Measurements from ENCODE around the gene RBM28. TPM values are rescaled to one million over a fixed set of nuclear protein-coding genes. Genes with fewer than 3 reads are reported as not detected.
A peak's percentile ranks its signal among the peaks of the same experiment; 100 is the strongest.

The RBM28 gene
- total and polyA plus RNA-seq, 2 of the 8 experiments (the other 6 are each of a cell fraction or from before 2014, with no cell fraction given), result 12.8 to 65.3 TPM

GRCh38 chr7:128265906-128266300 lies 77.8 kb downstream of the RBM28 start:
- H3K9ac ChIP-seq (replicated peaks in 1 of 4; ENCODE audit: extremely low read depth in 1 of 4, low read depth in 3 of 4, low read length in 3 of 4), result no peak overlapping the region
- no peak overlapping the region for H4K5ac ChIP-seq (ENCODE audit: insufficient read length, low read depth, low read length)
- H3K79me2 ChIP-seq (ENCODE audit: control insufficient read depth in 1 of 2, insufficient read depth in 2 of 2, low read length in 2 of 2), result no peaks in the 10 kb centered on the region
- H4K20me1 ChIP-seq (replicated peaks in 1 of 2; ENCODE audit: control insufficient read depth in 1 of 2, insufficient read depth in 2 of 2, low read length in 2 of 2), result no peaks in the 10 kb centered on the region
- H2BK5ac ChIP-seq (ENCODE audit: low read depth, low read length), result no peak overlapping the region
- no peak overlapping the region; the same call in 1 of the 2 replicates for H2AK5ac ChIP-seq (ENCODE audit: low read depth, low read length)
- no peak overlapping the region for H3K27ac ChIP-seq (ENCODE audit: low read depth, low read length)
- no peak overlapping the region for H3K23ac ChIP-seq (ENCODE audit: insufficient read length)
- H4K8ac ChIP-seq (ENCODE audit: extremely low read depth, insufficient read depth, low read length), result no peak overlapping the region
- peak overlapping the region; percentile 61; the same call in 1 of the 2 replicates for H2BK20ac ChIP-seq (ENCODE audit: low read length)
- ChIA-PET POLR2A (ENCODE audit: partially characterized antibody) (interaction anchor here (1.5 to 2.6 kb wide), 2 partner anchors 11 to 22 kb away, joined by 7 to 23 read pairs; no protein-coding TSS in a partner anchor), CTCF (ENCODE audit: partially characterized antibody) (interaction anchor here (0.9 to 1.3 kb wide), 3 partner anchors 56 to 115 kb away, joined by 3 to 4 read pairs (median 3); no protein-coding TSS in a partner anchor)
- 68% methylated on average over 5 of the region's 5 CpGs; no CpG with 5 or more reads in 1 of the 2 experiments for WGBS, 2 experiments (ENCODE audit: extremely low coverage in 1 of 2, insufficient coverage in 1 of 2, insufficient read length in 1 of 2, insufficient replicate concordance in 2 of 2, low coverage in 1 of 2, low lambda C conversion rate in 2 of 2, missing lambda C conversion rate in 1 of 2)
- H3K4me1 ChIP-seq (replicated peaks in 1 of 4; ENCODE audit: control insufficient read depth in 3 of 4, insufficient read depth in 4 of 4, low read length in 3 of 4), result peaks cover 4 to 24% (median 18%) of the 10 kb centered on the region in 4 experiments
- H3K27me3 ChIP-seq (replicated peaks in 1 of 4; ENCODE audit: control insufficient read depth in 3 of 4, extremely low read depth in 1 of 4, insufficient read depth in 3 of 4, low read length in 3 of 4), result peaks cover 0 to 3% (median 1%) of the 10 kb centered on the region in 4 experiments; a peak in 2 of 7 replicates
- no peaks in the 10 kb centered on the region for H3K36me3 ChIP-seq (ENCODE audit: control insufficient read depth in 2 of 4, insufficient read depth in 4 of 4, low read length in 3 of 4)
- H4K91ac ChIP-seq (replicated peaks; ENCODE audit: insufficient read length, low read length), result peak overlapping the region; percentile 66
- peak overlapping the region; percentile 76 for H3K18ac ChIP-seq (ENCODE audit: extremely low read depth, low read length)
- peak overlapping the region; percentile 80; the same call in 1 of the 2 replicates for H2BK12ac ChIP-seq (ENCODE audit: low read depth, low read length)
- FAIRE-seq (no peak), DNase-seq (ENCODE audit: low read depth in 1 of 2, low spot score in 2 of 2) (no peak)
- H2AFZ ChIP-seq (ENCODE audit: low read length), result no peak overlapping the region
- H2BK15ac ChIP-seq (ENCODE audit: low read length), result no peak overlapping the region; the same call in 1 of the 2 replicates
- no peak overlapping the region for H3K14ac ChIP-seq (ENCODE audit: insufficient read length)
- H3K56ac ChIP-seq (replicated peaks; ENCODE audit: insufficient read length, low read depth, low read length), result no peak overlapping the region
- peak overlapping the region; percentile 44 for H2BK120ac ChIP-seq (replicated peaks; ENCODE audit: low read depth, low read length)
- no peaks in the 10 kb centered on the region; the same call in 1 of the 2 replicates for H3K79me1 ChIP-seq (ENCODE audit: low read depth, low read length)
- H3K4ac ChIP-seq (replicated peaks; ENCODE audit: insufficient read length, low read depth, low read length), result peak overlapping the region; percentile 3
- H3K4me3 ChIP-seq (ENCODE audit: extremely low read depth in 1 of 4, insufficient read depth in 2 of 4, low read depth in 3 of 4, low read length in 4 of 4), result no peak overlapping the region
- no peak overlapping the region for H3K4me2 ChIP-seq (ENCODE audit: insufficient read depth in 1 of 2, low read depth in 2 of 2, low read length in 2 of 2)
- no peaks in the 10 kb centered on the region; the same call in 1 of the 2 replicates for H3K23me2 ChIP-seq (ENCODE audit: low read depth, low read length)
- H3K9me3 ChIP-seq (ENCODE audit: insufficient read depth in 2 of 2, low read depth in 1 of 2, low read length in 1 of 2), result no peaks in the 10 kb centered on the region
- TF ChIP-seq CHD1 (IDR thresholded peaks at IDR 0.05; ENCODE audit: low read depth, low read length), result no peak
- no peak for TF ChIP-seq TCF12 (IDR thresholded peaks at IDR 0.05; ENCODE audit: low read depth, low read length)
- TF ChIP-seq RNF2 (IDR thresholded peaks at IDR 0.05; ENCODE audit: borderline replicate concordance, low read depth, low read length, missing control alignments, poor library complexity, severe bottlenecking), result no peak
- TF ChIP-seq RXRA (IDR thresholded peaks at IDR 0.05; ENCODE audit: insufficient read depth, low read depth, low read length), result no peak
- no peak for TF ChIP-seq TEAD4 (IDR thresholded peaks at IDR 0.05; ENCODE audit: low read depth, low read length)
- TF ChIP-seq ASH2L (IDR thresholded peaks at IDR 0.05; ENCODE audit: low read length), result no peak
- no peak for TF ChIP-seq SP2 (IDR thresholded peaks at IDR 0.05; ENCODE audit: low read length)
- no peak for TF ChIP-seq KDM5A (IDR thresholded peaks at IDR 0.05; ENCODE audit: low read length)
- TF ChIP-seq EGR1 (IDR thresholded peaks at IDR 0.05; ENCODE audit: borderline replicate concordance, low read depth, low read length), result no peak
- TF ChIP-seq RBBP5 (IDR thresholded peaks at IDR 0.05; ENCODE audit: borderline replicate concordance, low read depth, low read length), result no peak
- no peak for TF ChIP-seq FOSL1 (IDR thresholded peaks at IDR 0.05; ENCODE audit: insufficient read depth, low read depth, low read length)
- no peak for TF ChIP-seq CEBPB (IDR thresholded peaks at IDR 0.05; ENCODE audit: low read depth, low read length)
- no peak for TF ChIP-seq USF2 (IDR thresholded peaks at IDR 0.05; ENCODE audit: low read length)
